Liver (tissue), 9 donors: Measurements from ENCODE around the gene MTA3. TPM values are rescaled to one million over a fixed set of nuclear protein-coding genes. Genes with fewer than 3 reads are reported as not detected.

Experiments used
- DNase-seq: peaks from one replicate; pipeline ENCODE4 v3.0.0-alpha.2; 2017; ENCODE audit warnings: low spot score
- H3K27ac ChIP-seq, 2 donors: one replicate each; pipeline ENCODE4 v1.7.0; 2013; ENCODE audit warnings: inconsistent platforms in 2 of 2, low read length in 2 of 2, control low read depth in 1 of 2, low read depth in 1 of 2, mild to moderate bottlenecking in 1 of 2
- H3K27me3 ChIP-seq, 4 donors: one replicate each; pipeline versions ENCODE4 v1.6.1 to v1.7.0; 2013; ENCODE audit warnings: low read length in 3 of 4, inconsistent platforms in 1 of 4, mild to moderate bottlenecking in 1 of 4, moderate library complexity in 1 of 4; ENCODE audit not compliant: control insufficient read depth in 4 of 4, insufficient read depth in 4 of 4
- H3K36me3 ChIP-seq, 4 donors: one replicate each; pipeline versions ENCODE4 v1.6.1 to v1.7.0; 2013; ENCODE audit warnings: low read length in 3 of 4, mild to moderate bottlenecking in 3 of 4, low read depth in 1 of 4, moderate library complexity in 1 of 4; ENCODE audit not compliant: control insufficient read depth in 4 of 4, insufficient read depth in 3 of 4
- H3K4me1 ChIP-seq, 4 donors: one replicate each; pipeline versions ENCODE4 v1.6.1 to v1.7.0; 2013; ENCODE audit warnings: low read length in 3 of 4, mild to moderate bottlenecking in 3 of 4, moderate library complexity in 1 of 4; ENCODE audit not compliant: control insufficient read depth in 4 of 4, insufficient read depth in 4 of 4
- H3K4me3 ChIP-seq, 3 donors: one replicate each; pipeline versions ENCODE4 v1.6.1 to v1.7.0; 2013; ENCODE audit warnings: low read length in 3 of 3, control low read depth in 1 of 3, low read depth in 1 of 3, mild to moderate bottlenecking in 1 of 3
- H3K9ac ChIP-seq, 2 donors: one replicate each; pipeline ENCODE4 v1.7.0; 2013; ENCODE audit warnings: low read length in 2 of 2, mild to moderate bottlenecking in 2 of 2, moderate library complexity in 2 of 2, control low read depth in 1 of 2, low read depth in 1 of 2
- H3K9me3 ChIP-seq, 4 donors: one replicate each; pipeline versions ENCODE4 v1.6.1 to v1.7.0; 2013; ENCODE audit warnings: low read length in 3 of 4; ENCODE audit not compliant: control insufficient read depth in 4 of 4
- ATF3 ChIP-seq: IDR thresholded peaks from 2 replicates; pipeline ENCODE4 v1.6.1; 2016; ENCODE audit warnings: antibody characterized with exemption
- CTCF ChIP-seq: fragments of 150-350 bp; IDR thresholded peaks from 2 replicates; pipeline ENCODE4 v1.5.1; 2017; ENCODE audit warnings: improper control_type of control experiment, low read depth, low read length; ENCODE audit not compliant: missing input control
- EGR1 ChIP-seq, 2 donors: IDR thresholded peaks; 2 replicates each; pipeline ENCODE4 v1.6.1; 2016 to 2018; ENCODE audit warnings: antibody characterized with exemption in 2 of 2, low read depth in 2 of 2
- FOXA1 ChIP-seq: IDR thresholded peaks from 2 replicates; pipeline ENCODE4 v1.6.1; 2016; ENCODE audit warnings: antibody characterized with exemption
- FOXA2 ChIP-seq: IDR thresholded peaks from 2 replicates; pipeline ENCODE4 v1.6.1; 2016; ENCODE audit warnings: antibody characterized with exemption
- GABPA ChIP-seq, 2 donors: IDR thresholded peaks in 1 of 2; conservative IDR thresholded peaks in 1 of 2; 2 replicates each; pipeline ENCODE4 v1.6.1; 2016; ENCODE audit warnings: antibody characterized with exemption in 2 of 2, mild to moderate bottlenecking in 1 of 2, moderate library complexity in 1 of 2
- HNF4A ChIP-seq, 2 donors: conservative IDR thresholded peaks; 2 replicates each; pipeline ENCODE4 v1.6.1; 2016; ENCODE audit warnings: antibody characterized with exemption in 2 of 2, mild to moderate bottlenecking in 2 of 2
- HNF4G ChIP-seq: IDR thresholded peaks from 2 replicates; pipeline ENCODE4 v1.6.1; 2016; ENCODE audit warnings: antibody characterized with exemption
- JUND ChIP-seq, 2 donors: IDR thresholded peaks; 2 replicates each; pipeline ENCODE4 v1.6.1; 2016; ENCODE audit warnings: antibody characterized with exemption in 2 of 2
- MAX ChIP-seq: IDR thresholded peaks from 2 replicates; pipeline ENCODE4 v1.6.1; 2016; ENCODE audit warnings: antibody characterized with exemption
- NR2F2 ChIP-seq: IDR thresholded peaks from 2 replicates; pipeline ENCODE4 v1.6.1; 2016; ENCODE audit warnings: antibody characterized with exemption
- RAD21 ChIP-seq, 2 donors: IDR thresholded peaks; 2 replicates each; pipeline ENCODE4 v1.6.1; 2016; ENCODE audit warnings: antibody characterized with exemption in 2 of 2, mild to moderate bottlenecking in 2 of 2
- REST ChIP-seq: IDR thresholded peaks from 2 replicates; pipeline ENCODE4 v1.6.1; 2016; ENCODE audit warnings: antibody characterized with exemption, mild to moderate bottlenecking
- RXRA ChIP-seq, 2 donors: IDR thresholded peaks; 2 replicates each; pipeline ENCODE4 v1.6.1; 2017 to 2018; ENCODE audit warnings: antibody characterized with exemption in 2 of 2, mild to moderate bottlenecking in 1 of 2
- SP1 ChIP-seq: IDR thresholded peaks from 2 replicates; pipeline ENCODE4 v1.6.1; 2018; ENCODE audit warnings: antibody characterized with exemption, mild to moderate bottlenecking
- TAF1 ChIP-seq: conservative IDR thresholded peaks from 2 replicates; pipeline ENCODE4 v1.6.1; 2016; ENCODE audit warnings: antibody characterized with exemption, mild to moderate bottlenecking
- YY1 ChIP-seq: IDR thresholded peaks from 2 replicates; pipeline ENCODE4 v1.6.1; 2016; ENCODE audit warnings: antibody characterized with exemption, mild to moderate bottlenecking
- ZBTB33 ChIP-seq: IDR thresholded peaks from 2 replicates; pipeline ENCODE4 v1.6.1; 2016; ENCODE audit warnings: antibody characterized with exemption
- WGBS: extraction: QIAGEN DNeasy Blood & Tissue Kit; methylation state at CpG from one replicate; pipeline ENCODE4 v1.1.7; 2013; 5-methylcytosine and 5-hydroxymethylcytosine counted together
- polyA plus RNA-seq, 2 donors: library from polyadenylated mRNA; stranded (reverse) in 1 of 2; unstranded in 1 of 2; fragments of 200-250 nt in 1 of 2; fragments of >200 nt in 1 of 2; fragmentation: Nextera tagmentation in 1 of 2; extraction: Ambion mirVana in 1 of 2; gene quantifications; one replicate each; pipeline versions ENCODE4 v1.2.1 to v1.2.3, GENCODE V29; 2013 to 2015
- total RNA-seq, 2 donors: library from RNA; depleted of rRNA; stranded (reverse); fragments of >200 nt; gene quantifications; one replicate each; pipeline ENCODE4 v1.2.3, GENCODE V29; 2014
- donor health status: healthy.
- donor health status: healthy.
- donor health status: healthy.
- donor health status: healthy.
- donor health status: healthy.

The MTA3 gene
- total and polyA plus RNA-seq, 4 donors: 5.5 to 10.3 (median 6.8) TPM

- peaks cover 4 to 10% (median 7%) of the 10 kb centered on the region in 4 donors for H3K4me1 ChIP-seq
- no peaks in the 10 kb centered on the region for H3K36me3 ChIP-seq
- no peak for DNase-seq
- TF ChIP-seq YY1 (no peak), GABPA (IDR thresholded peaks at IDR 0.05 in 1 of 2, conservative IDR thresholded peaks at IDR 0.05 in 1 of 2) (no peak), MAX (no peak), TAF1 (no peak), RXRA (IDR thresholded peaks at IDR 0.05) (no peak), HNF4G (no peak), HNF4A (conservative IDR thresholded peaks at IDR 0.05) (no peak), NR2F2 (no peak), JUND (IDR thresholded peaks at IDR 0.05) (no peak), RAD21 (IDR thresholded peaks at IDR 0.05) (no peak), SP1 (no peak), REST (no peak), CTCF (no peak), FOXA1 (no peak), ATF3 (no peak), EGR1 (IDR thresholded peaks at IDR 0.05; ENCODE audit: low read depth in 2 of 2) (no peak), ZBTB33 (no peak), FOXA2 (no peak)
- no peak overlapping the region for H3K4me3 ChIP-seq
- H3K9me3 ChIP-seq: no peaks in the 10 kb centered on the region
- H3K27me3 ChIP-seq: no peaks in the 10 kb centered on the region
- WGBS: 65% methylated on average over 7 of the region's 7 CpGs
- H3K27ac ChIP-seq: no peak overlapping the region
- no peak overlapping the region for H3K9ac ChIP-seq
Measured at GRCh38 chr2:42567364-42567763, 1.1 kb upstream of the MTA3 start.
